SK-N-SH treated with all-trans-retinoic acid at 6 μM for 48 hours (cell line): ENCODE results near the gene PROZ.

Source experiments
- ATAC-seq: fragments of 200-7000 bp; cut with Tn5 transposase; 3 replicates; pipeline ENCODE4 v1.9.1; 2020; ENCODE audit warnings: mild to moderate bottlenecking, moderate library complexity
- ARNTL ChIP-seq: fragments of 450-650 bp; formaldehyde crosslinking; IDR thresholded peaks from 2 replicates; pipeline ENCODE4 v1.5.0; 2020; ENCODE audit warnings: low read depth, mild to moderate bottlenecking, moderate library complexity, borderline replicate concordance
- BACH2 ChIP-seq: fragments of 250-450 bp; sonication (Bioruptor Pico); IDR thresholded peaks from 2 replicates; pipeline ENCODE4 v1.9.0; 2021; ENCODE audit warnings: mild to moderate bottlenecking, borderline replicate concordance
- CREB5 ChIP-seq: fragments of 250-450 bp; sonication (Bioruptor Pico); IDR thresholded peaks from 2 replicates; pipeline ENCODE4 v1.5.1; 2020; ENCODE audit warnings: low read depth, mild to moderate bottlenecking, moderate library complexity
- CSDC2 ChIP-seq: fragments of 250-450 bp; sonication (Bioruptor Pico); IDR thresholded peaks from 2 replicates; pipeline ENCODE4 v1.5.0; 2020; ENCODE audit warnings: mild to moderate bottlenecking, moderate library complexity
- CSRNP3 ChIP-seq: fragments of 250-450 bp; sonication (Bioruptor Pico); IDR thresholded peaks from 2 replicates; pipeline ENCODE4 v1.5.1; 2021; ENCODE audit warnings: mild to moderate bottlenecking, moderate library complexity
- GLIS3 ChIP-seq: fragments of 250-450 bp; sonication (Bioruptor Pico); IDR thresholded peaks from 2 replicates; pipeline ENCODE4 v1.5.0; 2020; ENCODE audit warnings: mild to moderate bottlenecking, moderate library complexity
- ISL1 ChIP-seq: fragments of 250-450 bp; sonication (Bioruptor Pico); IDR thresholded peaks from 2 replicates; pipeline ENCODE4 v2.1.2; 2022; ENCODE audit warnings: mild to moderate bottlenecking, moderate library complexity
- OSR1 ChIP-seq: fragments of 250-450 bp; sonication (Bioruptor Pico); IDR thresholded peaks from 2 replicates; pipeline ENCODE4 v1.8.0; 2022; ENCODE audit warnings: moderate library complexity, mild to moderate bottlenecking, inconsistent platforms
- PATZ1 ChIP-seq: fragments of 250-450 bp; sonication (Bioruptor Pico); IDR thresholded peaks from 2 replicates; pipeline ENCODE4 v1.8.0; 2020; ENCODE audit warnings: mild to moderate bottlenecking, moderate library complexity, borderline replicate concordance
- POU6F1 ChIP-seq: fragments of 250-450 bp; sonication (Bioruptor Pico); IDR thresholded peaks from 2 replicates; pipeline ENCODE4 v1.8.0; 2021; ENCODE audit warnings: low read depth, mild to moderate bottlenecking, moderate library complexity, borderline replicate concordance
- PPARA ChIP-seq: fragments of 250-450 bp; sonication (Bioruptor Pico); IDR thresholded peaks from 2 replicates; pipeline ENCODE4 v1.5.0; 2020; ENCODE audit warnings: mild to moderate bottlenecking, borderline replicate concordance
- RARB ChIP-seq: fragments of 250-450 bp; sonication (Bioruptor Pico); IDR thresholded peaks from 2 replicates; pipeline ENCODE4 v1.8.0; 2021; ENCODE audit warnings: mild to moderate bottlenecking, moderate library complexity
- SNAI2 ChIP-seq: fragments of 250-450 bp; sonication (Bioruptor Pico); IDR thresholded peaks from 2 replicates; pipeline ENCODE4 v1.5.0; 2020; ENCODE audit warnings: mild to moderate bottlenecking, moderate library complexity
- TCF4 ChIP-seq: fragments of 250-450 bp; sonication (Bioruptor Pico); IDR thresholded peaks from 2 replicates; pipeline ENCODE4 v1.8.0; 2021; ENCODE audit warnings: mild to moderate bottlenecking, moderate library complexity, borderline replicate concordance
- TOX ChIP-seq: fragments of 250-450 bp; sonication (Bioruptor Pico); IDR thresholded peaks from 2 replicates; pipeline ENCODE4 v1.8.0; 2021; ENCODE audit warnings: mild to moderate bottlenecking, moderate library complexity, borderline replicate concordance
- TSHZ2 ChIP-seq: fragments of 250-450 bp; sonication (Bioruptor Pico); IDR thresholded peaks from 2 replicates; pipeline ENCODE4 v1.5.0; 2020; ENCODE audit warnings: mild to moderate bottlenecking, moderate library complexity
- ZC3H10 ChIP-seq: fragments of 250-450 bp; sonication (Bioruptor Pico); IDR thresholded peaks from 2 replicates; pipeline ENCODE4 v1.5.1; 2021; ENCODE audit warnings: mild to moderate bottlenecking, moderate library complexity
- ZFP30 ChIP-seq: fragments of 450-650 bp; formaldehyde crosslinking; IDR thresholded peaks from 2 replicates; pipeline ENCODE4 v1.5.0; 2022; ENCODE audit warnings: mild to moderate bottlenecking, moderate library complexity
- ZNF565 ChIP-seq: fragments of 450-650 bp; formaldehyde crosslinking; conservative IDR thresholded peaks from 2 replicates; pipeline ENCODE4 v1.5.0; 2020; ENCODE audit warnings: low read depth, mild to moderate bottlenecking, moderate library complexity
- ZNF70 ChIP-seq: fragments of 450-650 bp; formaldehyde crosslinking; IDR thresholded peaks from 2 replicates; pipeline ENCODE4 v1.5.0; 2020; ENCODE audit warnings: mild to moderate bottlenecking, moderate library complexity
- ZNF8 ChIP-seq: fragments of 450-650 bp; formaldehyde crosslinking; IDR thresholded peaks from 2 replicates; pipeline ENCODE4 v1.5.0; 2020; ENCODE audit warnings: mild to moderate bottlenecking, moderate library complexity

PROZ gene, protein sequence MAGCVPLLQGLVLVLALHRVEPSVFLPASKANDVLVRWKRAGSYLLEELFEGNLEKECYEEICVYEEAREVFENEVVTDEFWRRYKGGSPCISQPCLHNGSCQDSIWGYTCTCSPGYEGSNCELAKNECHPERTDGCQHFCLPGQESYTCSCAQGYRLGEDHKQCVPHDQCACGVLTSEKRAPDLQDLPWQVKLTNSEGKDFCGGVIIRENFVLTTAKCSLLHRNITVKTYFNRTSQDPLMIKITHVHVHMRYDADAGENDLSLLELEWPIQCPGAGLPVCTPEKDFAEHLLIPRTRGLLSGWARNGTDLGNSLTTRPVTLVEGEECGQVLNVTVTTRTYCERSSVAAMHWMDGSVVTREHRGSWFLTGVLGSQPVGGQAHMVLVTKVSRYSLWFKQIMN

DNA sequence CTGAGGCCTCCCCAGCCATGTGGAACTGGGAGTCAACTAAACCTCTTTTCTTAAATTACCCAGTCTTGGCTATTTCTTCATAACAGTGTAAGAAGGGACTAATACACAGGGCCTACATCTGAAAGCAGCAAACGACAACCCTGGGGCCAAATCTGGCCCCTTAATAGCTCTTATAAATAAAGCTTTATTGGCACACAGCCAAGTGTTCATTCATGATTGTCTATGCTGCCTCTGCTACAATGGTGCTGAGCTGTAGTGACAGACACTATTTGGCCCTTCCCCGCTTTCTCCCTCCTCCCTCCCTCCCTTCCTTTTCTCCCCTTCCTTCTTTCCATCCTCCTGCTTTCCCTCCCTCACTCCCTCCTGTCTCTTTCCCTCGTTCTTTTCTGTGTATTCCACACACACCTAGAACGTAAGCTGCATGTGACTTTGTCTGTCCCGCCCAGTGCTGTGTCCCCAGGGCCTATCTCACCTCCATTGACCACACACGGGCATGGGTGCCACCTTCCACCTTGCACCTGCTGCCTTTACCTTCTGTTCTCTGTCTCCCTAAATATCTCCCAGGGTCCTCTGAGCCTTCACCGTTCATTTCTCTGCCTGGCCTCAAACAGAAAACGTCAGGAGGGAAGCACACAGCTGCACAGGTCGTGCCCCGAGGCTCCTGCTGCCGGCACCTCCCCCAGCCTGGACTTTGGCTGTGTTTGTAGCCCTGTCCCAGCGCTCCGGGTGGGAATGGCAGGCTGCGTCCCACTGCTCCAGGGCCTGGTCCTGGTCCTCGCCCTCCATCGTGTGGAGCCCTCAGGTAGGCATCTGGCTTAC lies at the start of gene PROZ:
PROZ (plus strand) TSS at position 720 of the 819 bp plus-strand sequence; CDS start at position 733, 13 bp downstream.
- TF ChIP-seq ZNF8 (CRISPR knock-in tag) (no peak), BACH2 (CRISPR knock-in tag) (no peak), ISL1 (CRISPR knock-in tag) (no peak), ARNTL (CRISPR knock-in tag) (no peak), PPARA (CRISPR knock-in tag) (no peak), ZFP30 (CRISPR knock-in tag) (no peak), TOX (CRISPR knock-in tag) (no peak), ZNF565 (CRISPR knock-in tag) (no peak), CREB5 (no peak), TCF4 (CRISPR knock-in tag) (no peak), RARB (CRISPR knock-in tag) (no peak), POU6F1 (CRISPR knock-in tag) (no peak), OSR1 (CRISPR knock-in tag) (no peak), TSHZ2 (CRISPR knock-in tag) (no peak), ZNF70 (CRISPR knock-in tag) (no peak), PATZ1 (no peak), CSDC2 (CRISPR knock-in tag) (no peak), ZC3H10 (CRISPR knock-in tag) (no peak), SNAI2 (CRISPR knock-in tag) (no peak)
- no peak for ATAC-seq

DNA sequence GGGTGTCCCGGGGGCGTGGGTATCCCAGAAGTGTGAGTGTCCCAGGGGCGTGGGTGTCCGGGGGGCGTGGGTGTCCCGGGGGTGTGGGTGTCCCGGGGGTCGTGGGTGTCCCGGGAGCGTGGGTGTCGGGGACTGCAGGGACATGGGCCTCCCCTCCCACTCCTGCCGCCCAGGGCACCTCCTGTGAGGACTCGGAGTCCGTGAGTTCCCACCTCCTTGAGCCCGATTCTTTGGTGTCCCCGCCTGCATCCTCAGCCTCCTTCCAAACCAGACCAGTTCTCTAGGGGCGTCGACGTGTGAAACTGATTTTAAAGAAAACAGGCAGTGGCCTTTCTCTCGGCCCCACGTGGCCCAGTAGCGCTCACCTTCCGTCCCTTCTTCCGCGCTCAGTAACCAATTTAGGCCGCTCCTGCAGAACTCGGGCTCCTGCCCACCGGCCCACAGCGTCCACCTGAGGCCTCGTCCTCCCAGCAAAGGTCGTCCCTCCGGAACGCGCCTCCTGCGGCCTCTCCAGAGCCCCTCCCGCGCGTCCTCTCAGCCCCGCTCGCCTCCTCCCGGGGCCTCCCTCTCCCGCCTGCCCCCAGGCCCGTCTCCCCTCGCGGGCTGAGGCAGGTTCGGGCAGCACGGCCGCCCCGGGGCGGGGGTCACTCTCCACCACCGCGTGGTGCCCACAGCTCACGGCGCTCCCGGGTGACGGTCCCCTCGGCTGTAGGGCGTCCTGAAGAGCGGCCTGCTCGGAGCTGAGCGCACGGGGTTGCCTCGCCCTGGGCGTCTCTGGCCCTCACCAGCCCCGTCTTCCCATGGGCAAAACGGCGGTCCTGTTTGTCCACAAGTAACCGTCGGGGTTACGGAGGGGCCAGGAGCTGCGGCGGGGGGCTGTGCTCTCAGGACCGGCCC lies 49.0 kb upstream of the PROZ start:
- TF ChIP-seq ZC3H10 (CRISPR knock-in tag): no peak
- no peak for TF ChIP-seq OSR1 (CRISPR knock-in tag)
- TF ChIP-seq CSRNP3 (CRISPR knock-in tag): no peak
- TF ChIP-seq POU6F1 (CRISPR knock-in tag): no peak
- TF ChIP-seq TSHZ2 (CRISPR knock-in tag): no peak
- no peak for TF ChIP-seq GLIS3 (CRISPR knock-in tag)
- TF ChIP-seq ZNF565 (CRISPR knock-in tag): no peak
- no peak for TF ChIP-seq TCF4 (CRISPR knock-in tag)
- ATAC-seq: no peak
